Keratinocyte (primary cell): ENCODE data around the gene SRRM5. TPM values are rescaled to one million over a fixed set of nuclear protein-coding genes. Genes with fewer than 3 reads are reported as not detected.
"Not testable (repeated sequence)": the region's sequence is repeated elsewhere in the genome, so short reads cannot be mapped to it uniquely, and the experiment has no call there.

Source experiments
- DNase-seq: peaks from one replicate; pipeline ENCODE4 v3.0.0-alpha.2; 2011; ENCODE audit warnings: low read depth, missing footprints, low spot score
- FAIRE-seq: peaks from 2 replicates; lab custom pipeline; 2011; peaks lifted over from hg19 to GRCh38; lab: Jason Lieb, UNC
- H2AFZ ChIP-seq: 2 replicates; pipeline ENCODE4 v1.6.0; 2012; ENCODE audit warnings: low read length, control low read depth, inconsistent platforms; ENCODE audit not compliant: control insufficient read depth
- H3K27ac ChIP-seq: 2 replicates; pipeline ENCODE4 v1.5.1; 2011; ENCODE audit warnings: low read length; ENCODE audit not compliant: control insufficient read depth, insufficient read depth
- H3K27me3 ChIP-seq: 3 replicates; pipeline ENCODE4 v1.6.0; 2011; ENCODE audit warnings: low read length; ENCODE audit not compliant: control insufficient read depth, insufficient read depth; ENCODE audit errors: extremely low read depth
- H3K36me3 ChIP-seq, 2 experiments: 2 replicates in 1 of 2; 3 replicates in 1 of 2; pipeline ENCODE4 v1.5.1; 2011; ENCODE audit warnings: low read length in 2 of 2, mild to moderate bottlenecking in 1 of 2; ENCODE audit not compliant: control insufficient read depth in 2 of 2, insufficient read depth in 2 of 2; ENCODE audit errors: extremely low read depth in 1 of 2
- H3K4me1 ChIP-seq: 3 replicates; pipeline ENCODE4 v1.5.1; 2011; ENCODE audit warnings: low read length; ENCODE audit not compliant: control insufficient read depth, insufficient read depth; ENCODE audit errors: extremely low read depth
- H3K4me2 ChIP-seq: 3 replicates; pipeline ENCODE4 v1.6.0; 2011; ENCODE audit warnings: low read depth, low read length; ENCODE audit not compliant: control insufficient read depth, insufficient read depth; ENCODE audit errors: extremely low read depth
- H3K4me3 ChIP-seq, 3 experiments: fragments of 200-600 bp in 1 of 3; sonication (generic) in 1 of 3; 2 replicates in 2 of 3; 3 replicates in 1 of 3; pipeline ENCODE4 v1.5.1; 2011 to 2016; ENCODE audit warnings: low read length in 3 of 3, mild to moderate bottlenecking in 3 of 3, control low read depth in 2 of 3, inconsistent platforms in 1 of 3, low read depth in 1 of 3, mixed read lengths in 1 of 3, mixed run types in 1 of 3, moderate library complexity in 1 of 3; ENCODE audit not compliant: control insufficient read depth in 2 of 3, insufficient read depth in 2 of 3; ENCODE audit errors: extremely low read depth in 1 of 3
- H3K79me2 ChIP-seq: 2 replicates; pipeline ENCODE4 v1.6.0; 2012; ENCODE audit warnings: low read length; ENCODE audit not compliant: control insufficient read depth, insufficient read depth
- H3K9ac ChIP-seq: 3 replicates; pipeline ENCODE4 v1.6.0; 2011; ENCODE audit warnings: low read length; ENCODE audit not compliant: control insufficient read depth, insufficient read depth; ENCODE audit errors: extremely low read depth
- H3K9me1 ChIP-seq: 3 replicates; pipeline ENCODE4 v1.6.0; 2011; ENCODE audit warnings: low read length; ENCODE audit not compliant: control insufficient read depth, insufficient read depth; ENCODE audit errors: extremely low read depth
- H3K9me3 ChIP-seq: 2 replicates; pipeline ENCODE4 v1.5.1; 2012; ENCODE audit warnings: low read depth, low read length; ENCODE audit not compliant: control insufficient read depth
- H4K20me1 ChIP-seq: 3 replicates; pipeline ENCODE4 v1.6.0; 2011; ENCODE audit warnings: low read length; ENCODE audit not compliant: control insufficient read depth, insufficient read depth; ENCODE audit errors: extremely low read depth
- EZH2 ChIP-seq: IDR thresholded peaks from one replicate; pipeline ENCODE4 v1.6.1; 2012; ENCODE audit warnings: inconsistent platforms, mild to moderate bottlenecking, low read length, moderate library complexity
- dilution Hi-C: fragments of 300-500 bp; cut with MboI; formaldehyde crosslinking; loops from one replicate; pipeline ENCODE4 v1.7.0; 2020; ENCODE audit warnings: low sequenced_read_pairs; ENCODE audit not compliant: extremely low pct_ligation_motif_present
- polyA plus RNA-seq, 5 experiments: library from polyadenylated mRNA; depleted of rRNA in 3 of 5; stranded (reverse) in 3 of 5; stranded (forward) in 1 of 5; unstranded in 1 of 5; fragments of >200 nt; gene quantifications; 1 replicate in 1 of 5; 2 replicates in 3 of 5; 3 replicates in 1 of 5; pipeline versions ENCODE4 v1.2.1 to v1.2.3, GENCODE V29; 2011 to 2012; ENCODE audit warnings: missing spikeins in 2 of 5, low read depth in 1 of 5, low replicate concordance in 1 of 5
- TF ChIP-seq, protein P1 (sequence below), 3 experiments: IDR thresholded peaks in 1 of 3; conservative IDR thresholded peaks in 1 of 3; optimal IDR thresholded peaks in 1 of 3; 2 replicates in 2 of 3; 3 replicates in 1 of 3; pipeline versions ENCODE3 to v1.5.1; 2011; ENCODE audit warnings: low read length in 3 of 3, mild to moderate bottlenecking in 3 of 3, moderate library complexity in 2 of 3, control low read depth in 1 of 3, inconsistent platforms in 1 of 3; ENCODE audit not compliant: insufficient read depth in 2 of 3; ENCODE audit errors: extremely low read depth in 1 of 3

Gene SRRM5
- polyA plus RNA-seq, 1 donor (not counting 4 experiments of a cell fraction or from before 2014, with no cell fraction given): 0.03 TPM

GRCh38 chr19:43634872-43635560, 23.1 kb downstream of the SRRM5 start:
- Histone ChIP-seq H3K4me3 (no peak overlapping the region), H2AFZ (no peak overlapping the region), H3K4me2 (no peak overlapping the region), H3K36me3 (no peaks in the 10 kb centered on the region), H3K9me1 (no peaks in the 10 kb centered on the region), H3K9ac (no peak overlapping the region), H3K79me2 (no peaks in the 10 kb centered on the region), H3K27ac (no peak overlapping the region), H3K27me3 (peaks cover 15% of the 10 kb centered on the region), H4K20me1 (no peaks in the 10 kb centered on the region), H3K4me1 (peaks cover 15% of the 10 kb centered on the region), H3K9me3 (no peaks in the 10 kb centered on the region)
- dilution Hi-C loops: no loop called here
- TF ChIP-seq EZH2: no peak
- TF ChIP-seq, protein P1, sequence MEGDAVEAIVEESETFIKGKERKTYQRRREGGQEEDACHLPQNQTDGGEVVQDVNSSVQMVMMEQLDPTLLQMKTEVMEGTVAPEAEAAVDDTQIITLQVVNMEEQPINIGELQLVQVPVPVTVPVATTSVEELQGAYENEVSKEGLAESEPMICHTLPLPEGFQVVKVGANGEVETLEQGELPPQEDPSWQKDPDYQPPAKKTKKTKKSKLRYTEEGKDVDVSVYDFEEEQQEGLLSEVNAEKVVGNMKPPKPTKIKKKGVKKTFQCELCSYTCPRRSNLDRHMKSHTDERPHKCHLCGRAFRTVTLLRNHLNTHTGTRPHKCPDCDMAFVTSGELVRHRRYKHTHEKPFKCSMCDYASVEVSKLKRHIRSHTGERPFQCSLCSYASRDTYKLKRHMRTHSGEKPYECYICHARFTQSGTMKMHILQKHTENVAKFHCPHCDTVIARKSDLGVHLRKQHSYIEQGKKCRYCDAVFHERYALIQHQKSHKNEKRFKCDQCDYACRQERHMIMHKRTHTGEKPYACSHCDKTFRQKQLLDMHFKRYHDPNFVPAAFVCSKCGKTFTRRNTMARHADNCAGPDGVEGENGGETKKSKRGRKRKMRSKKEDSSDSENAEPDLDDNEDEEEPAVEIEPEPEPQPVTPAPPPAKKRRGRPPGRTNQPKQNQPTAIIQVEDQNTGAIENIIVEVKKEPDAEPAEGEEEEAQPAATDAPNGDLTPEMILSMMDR (optimal IDR thresholded peaks at IDR 0.05 in 1 of 3, IDR thresholded peaks at IDR 0.05 in 1 of 3, conservative IDR thresholded peaks at IDR 0.05 in 1 of 3; ENCODE audit: extremely low read depth in 1 of 3, insufficient read depth in 2 of 3, low read length in 3 of 3): no peak
- DNase-seq: no peak
- FAIRE-seq: no peak

- H3K9me3 ChIP-seq, H4K20me1 ChIP-seq, DNase-seq, H3K36me3 ChIP-seq, H3K27ac ChIP-seq, FAIRE-seq, H3K79me2 ChIP-seq, H3K9ac ChIP-seq, H3K9me1 ChIP-seq, H3K4me3 ChIP-seq, dilution Hi-C loops, H3K4me2 ChIP-seq, H2AFZ ChIP-seq: not testable (repeated sequence)
- H3K27me3 ChIP-seq: peaks cover 15% of the 10 kb centered on the region
- peaks cover 20% of the 10 kb centered on the region for H3K4me1 ChIP-seq
These were observed 23.7 kb downstream of the SRRM5 start for GRCh38 chr19:43635561-43635940.
